Activated gamma-delta T cell (primary cell): ENCODE data around the gene OSTN.
"Not testable (repeated sequence)": the region's sequence is repeated elsewhere in the genome, so short reads cannot be mapped to it uniquely, and the experiment has no call there.

Source experiments
- DNase-seq: peaks from one replicate; lab custom pipeline; 2025; lab: John Stamatoyannopoulos, UW

The OSTN gene

DNA sequence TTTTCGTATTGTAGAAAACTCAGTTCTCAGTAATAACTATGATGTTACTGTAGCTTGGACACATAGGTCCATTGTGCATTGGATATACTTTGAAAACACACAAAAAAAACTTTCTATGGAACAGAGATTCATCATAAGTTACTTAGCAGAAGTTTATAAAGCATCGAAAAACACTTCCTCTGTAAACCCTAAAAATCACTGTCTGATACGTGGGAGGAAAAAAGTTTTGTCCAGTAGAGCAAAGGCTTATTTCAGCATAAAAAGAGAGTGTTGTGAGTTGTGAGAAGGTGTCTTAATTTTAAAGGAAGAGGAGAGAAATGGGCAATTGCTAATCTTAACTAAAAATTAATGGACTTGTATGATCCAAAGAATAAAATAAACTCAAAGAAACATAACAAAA is 64.8 kb downstream of the OSTN start:
- DNase-seq = no peak

DNA sequence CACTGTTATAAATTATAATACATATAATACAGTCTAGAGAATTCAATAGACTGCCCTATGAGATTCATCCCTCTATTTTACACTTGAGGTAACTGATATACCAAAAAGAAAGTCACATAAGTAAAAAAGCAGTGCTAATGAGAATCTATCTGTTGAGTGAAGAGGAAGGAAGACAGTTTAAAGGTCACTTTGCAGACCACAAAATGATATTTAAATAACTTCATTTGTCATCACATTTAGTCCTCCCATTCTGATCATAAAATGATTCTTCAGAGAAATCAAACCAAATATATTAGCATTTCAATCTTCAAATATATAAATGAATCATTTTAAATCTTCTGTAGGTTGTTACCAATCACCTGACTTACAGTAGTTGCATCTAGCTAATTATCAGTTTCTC is 69.7 kb downstream of the OSTN start:
- DNase-seq = no peak

DNA sequence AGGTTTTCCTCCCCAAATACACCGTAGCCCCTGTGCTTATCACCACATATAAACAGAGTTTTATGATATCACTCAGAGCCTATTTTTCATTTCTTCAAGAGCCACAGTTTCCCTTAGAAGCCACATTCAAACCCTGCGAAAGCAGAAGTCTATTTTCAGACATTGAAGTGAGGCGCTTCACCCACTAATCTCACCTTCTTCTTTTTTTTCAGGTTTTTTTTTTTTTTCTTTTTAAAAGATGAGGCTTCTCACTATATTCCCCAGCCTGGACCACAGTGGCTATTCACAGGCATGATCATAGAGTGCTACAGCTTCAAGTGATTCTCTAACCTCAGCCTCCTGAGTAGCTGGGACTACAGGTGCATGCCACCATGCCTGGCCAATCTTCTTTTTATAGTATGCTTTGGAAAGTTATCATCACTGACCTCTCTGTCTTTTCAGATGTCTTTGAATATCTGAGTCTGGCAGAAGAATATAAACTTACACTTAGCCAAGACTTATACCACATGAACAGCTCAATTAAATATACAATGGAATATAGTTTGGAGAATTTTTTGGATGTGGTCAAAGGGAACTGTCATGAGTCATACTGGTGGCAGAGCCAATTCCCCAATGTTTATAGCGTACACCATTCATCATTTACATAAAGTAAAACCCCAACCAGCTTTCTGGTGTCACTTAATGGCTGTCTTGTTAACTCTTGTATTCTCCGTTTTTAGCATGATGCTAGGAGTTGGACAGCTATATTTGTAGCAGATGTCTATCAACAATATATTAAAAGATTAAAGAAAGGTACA is 70.4 kb downstream of the OSTN start:
- no peak for DNase-seq

DNA sequence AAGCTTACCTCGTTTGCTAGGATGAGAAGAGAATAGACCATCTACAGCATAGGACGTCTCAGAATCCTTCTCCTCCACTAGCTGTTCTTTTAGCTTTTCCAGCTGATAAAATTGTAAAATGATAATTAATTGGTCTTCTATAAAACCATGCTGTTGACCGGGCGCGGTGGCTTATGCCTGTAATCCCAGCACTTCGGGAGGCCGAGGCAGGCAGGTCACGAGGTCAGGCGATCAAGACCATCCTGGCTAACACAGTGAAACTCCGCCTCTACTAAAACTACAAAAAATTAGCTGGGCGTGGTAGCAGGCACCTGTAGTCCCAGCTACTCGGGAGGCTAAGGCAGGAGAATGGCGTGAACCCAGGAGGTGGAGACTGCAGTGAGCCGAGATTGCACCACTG is 76.2 kb downstream of the OSTN start:
- not testable (repeated sequence) for DNase-seq

DNA sequence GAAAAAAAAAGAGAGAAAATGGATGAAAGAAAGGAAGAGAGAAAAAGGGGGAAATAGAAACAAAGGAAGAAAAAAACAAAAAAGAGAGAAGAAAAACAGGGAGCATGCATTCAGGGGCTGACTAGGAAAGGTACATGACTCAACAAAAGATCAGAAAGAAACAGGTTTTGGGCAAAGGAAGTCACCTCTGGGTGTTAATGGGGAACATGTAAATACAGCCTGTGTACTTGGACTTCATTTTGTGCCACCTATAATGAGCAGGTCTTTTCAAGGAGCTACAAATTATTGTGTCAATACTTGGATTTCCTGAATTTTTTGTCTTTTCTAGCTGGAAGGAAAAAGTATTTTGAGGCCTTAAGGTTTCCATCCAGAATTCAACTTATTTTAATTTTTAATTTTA is 76.7 kb downstream of the OSTN start:
- no peak for DNase-seq

DNA sequence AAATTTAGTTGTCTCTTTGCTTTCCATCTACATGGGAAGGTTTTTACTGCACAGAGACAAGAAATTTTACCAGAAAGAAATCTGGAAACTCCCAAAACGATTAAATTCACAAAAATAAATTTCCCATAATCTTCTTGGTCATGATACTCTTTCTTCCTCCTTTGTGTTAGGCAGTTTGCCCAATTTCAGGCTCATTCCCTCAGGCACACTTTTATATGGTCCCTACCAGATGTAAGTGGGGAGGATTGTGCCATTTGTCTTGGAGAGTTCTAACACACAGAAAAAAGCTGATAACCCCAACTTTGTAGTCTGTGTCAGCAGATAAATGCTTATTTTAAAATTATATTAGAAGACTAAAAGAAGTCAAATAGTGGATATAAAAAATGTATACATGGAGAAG is 81.1 kb downstream of the OSTN start:
- DNase-seq = no peak

DNA sequence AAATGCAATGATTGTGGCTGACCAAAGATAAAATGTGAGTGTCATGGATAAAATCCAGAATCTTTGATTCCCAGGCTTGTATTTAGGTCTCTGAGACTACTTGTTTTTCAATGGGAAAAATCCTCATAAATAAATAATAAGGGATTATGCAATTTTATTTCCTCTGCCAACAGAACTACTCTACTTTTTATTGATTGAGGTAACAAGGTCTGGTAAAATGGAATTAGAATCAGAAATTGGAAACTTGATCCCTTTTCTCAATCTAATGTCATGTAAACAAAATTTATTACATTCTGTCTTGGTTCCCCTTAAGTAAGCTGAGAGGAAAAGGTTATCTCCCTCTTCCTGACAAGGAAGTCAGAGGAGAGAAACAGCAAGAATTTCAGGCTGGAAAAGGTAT is 81.8 kb downstream of the OSTN start:
- no peak for DNase-seq

DNA sequence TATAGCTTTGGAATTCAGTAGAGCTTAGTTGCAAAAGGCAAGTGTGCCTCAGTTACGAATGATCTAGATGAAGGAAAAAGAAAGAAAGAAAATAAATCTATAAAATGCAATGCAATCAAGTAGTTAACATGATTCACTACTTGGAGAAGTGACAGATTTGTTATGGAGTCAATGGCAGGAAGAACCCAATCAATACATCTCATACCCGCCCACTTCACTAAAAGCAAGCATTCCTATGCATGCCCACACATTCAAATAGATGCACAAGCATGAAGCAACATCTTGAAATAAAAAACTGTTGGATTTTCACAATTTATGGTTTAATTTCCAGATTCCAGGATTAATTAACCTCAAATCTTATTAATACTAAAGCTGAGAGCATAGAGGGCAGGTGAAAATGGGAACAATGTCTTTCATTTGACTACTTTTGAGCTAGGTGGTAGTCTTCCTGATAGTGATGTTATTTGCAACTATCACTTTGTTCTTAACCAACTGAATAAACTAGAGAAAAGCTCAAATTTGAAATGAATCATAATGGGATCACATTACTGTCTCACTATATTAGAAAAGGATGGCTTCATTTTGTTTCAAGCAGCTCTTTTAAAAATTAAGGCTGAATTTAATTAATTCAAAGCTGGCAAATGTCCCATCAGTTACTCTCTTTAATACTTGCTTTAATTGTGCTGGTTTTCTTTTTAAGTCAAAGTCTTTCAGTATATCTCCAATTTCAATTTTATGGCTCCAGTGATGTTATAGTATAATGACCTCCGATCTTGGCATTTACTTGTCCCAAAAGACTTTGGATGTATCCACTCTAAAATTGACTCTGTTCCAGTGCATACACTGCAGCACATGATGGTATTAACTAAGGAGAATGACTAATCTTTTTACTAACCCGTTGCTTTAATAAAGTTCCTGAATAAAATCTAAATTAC is 83.5 kb downstream of the OSTN start:
- DNase-seq = no peak

DNA sequence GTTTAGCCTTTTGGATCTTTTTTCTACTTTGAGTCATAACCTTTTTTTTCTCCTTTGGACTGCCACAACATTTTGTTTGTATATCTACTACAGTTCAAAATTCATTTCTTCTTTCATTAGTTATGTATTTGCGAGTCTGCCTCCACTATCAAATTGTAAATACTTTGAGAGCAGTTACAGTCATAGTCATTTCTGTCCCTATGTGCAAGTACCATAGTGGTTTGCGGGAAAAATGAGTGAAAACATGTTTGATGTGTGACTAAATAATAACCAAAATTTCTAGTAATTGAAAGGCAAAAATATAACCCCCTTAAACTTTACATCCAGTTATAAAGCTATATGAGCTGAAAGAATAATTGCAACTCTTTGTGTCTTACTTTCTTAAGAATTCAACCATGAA is 84.4 kb downstream of the OSTN start:
- DNase-seq = no peak

DNA sequence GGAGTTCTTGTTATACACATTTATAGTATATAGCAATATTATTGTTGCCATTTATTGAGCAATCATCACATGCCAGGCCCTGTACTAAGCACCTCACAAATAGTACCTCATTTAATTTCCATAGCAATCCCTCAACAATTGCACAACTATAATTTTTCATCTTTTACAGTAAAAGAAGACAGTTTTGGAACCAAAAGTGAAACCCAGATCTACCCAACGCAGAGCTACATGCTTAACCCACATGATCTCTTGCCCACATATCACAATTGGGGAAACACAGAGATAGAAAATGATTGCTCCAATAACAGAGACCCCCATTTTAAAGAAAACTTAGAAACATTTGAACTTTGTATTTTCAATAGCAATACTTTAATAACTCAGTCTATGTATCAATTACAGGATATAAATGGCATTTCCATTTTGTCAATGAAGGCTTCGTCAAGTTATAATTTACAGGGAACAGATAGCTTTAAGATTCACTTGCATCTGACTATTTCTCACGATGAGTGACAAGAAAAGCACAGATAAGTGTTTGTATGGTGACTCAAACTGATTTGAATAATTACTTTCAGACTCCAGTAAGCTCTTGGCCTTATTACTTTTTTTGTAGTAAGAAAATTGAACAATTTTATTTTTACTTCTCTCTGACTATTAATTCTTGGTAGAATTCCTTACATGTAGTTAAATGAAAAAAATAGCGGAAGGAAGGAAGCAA is 91.4 kb downstream of the OSTN start:
- DNase-seq = no peak

DNA sequence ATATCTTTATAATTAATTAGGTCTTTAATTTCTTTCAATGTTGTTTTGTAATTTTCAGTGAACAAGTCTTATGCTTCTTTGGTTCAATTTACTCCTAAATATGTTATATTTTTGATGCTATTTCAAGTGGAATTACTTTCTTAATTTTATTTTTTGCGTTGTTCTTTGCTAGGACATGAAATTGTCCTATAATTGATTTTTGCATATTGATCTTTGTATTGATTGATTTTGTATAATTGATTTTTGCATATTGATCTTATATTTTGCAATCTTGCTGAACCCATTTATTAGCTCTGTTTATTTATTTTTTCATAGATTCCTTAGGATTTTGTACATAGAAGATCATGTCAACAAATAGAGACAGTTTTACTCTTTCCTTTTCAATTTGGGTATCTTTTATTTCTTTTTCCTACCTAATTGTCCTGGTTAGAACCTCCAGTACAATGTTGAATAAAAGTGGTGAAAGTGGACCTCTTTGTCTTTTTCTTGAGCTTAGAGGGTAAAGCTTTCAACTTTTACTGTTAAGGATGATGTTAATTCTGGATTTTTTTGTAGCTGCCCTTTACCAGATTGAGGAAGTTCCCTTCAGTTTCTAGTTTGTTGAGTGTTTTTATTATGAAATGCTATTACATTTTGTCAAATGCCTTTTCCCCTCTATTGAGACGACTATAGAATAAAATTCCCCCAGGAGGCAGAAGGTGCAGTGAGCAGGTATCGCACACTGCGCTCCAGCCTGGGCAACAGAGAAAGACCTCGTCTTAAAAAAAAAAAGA is 93.4 kb downstream of the OSTN start:
- no peak for DNase-seq

DNA sequence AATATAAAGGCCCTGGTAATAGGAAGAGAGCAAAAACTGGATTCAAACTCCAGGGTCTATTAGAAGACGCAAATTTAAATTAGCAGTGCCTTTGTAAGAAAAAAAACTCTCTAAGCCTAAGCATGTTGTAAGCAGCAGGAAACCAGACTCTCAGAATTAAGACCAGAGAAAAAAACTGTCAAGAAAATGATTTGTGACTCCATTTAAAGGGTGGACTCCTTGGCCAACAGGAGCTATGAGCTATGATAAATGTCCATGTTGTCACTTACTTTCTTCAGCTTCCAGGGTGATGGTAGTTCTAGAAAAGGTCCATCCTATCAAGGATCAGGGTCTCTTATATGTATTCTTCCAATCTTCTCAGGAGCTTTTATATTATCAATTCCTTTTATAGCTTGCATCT is 95.2 kb downstream of the OSTN start:
- DNase-seq = no peak

DNA sequence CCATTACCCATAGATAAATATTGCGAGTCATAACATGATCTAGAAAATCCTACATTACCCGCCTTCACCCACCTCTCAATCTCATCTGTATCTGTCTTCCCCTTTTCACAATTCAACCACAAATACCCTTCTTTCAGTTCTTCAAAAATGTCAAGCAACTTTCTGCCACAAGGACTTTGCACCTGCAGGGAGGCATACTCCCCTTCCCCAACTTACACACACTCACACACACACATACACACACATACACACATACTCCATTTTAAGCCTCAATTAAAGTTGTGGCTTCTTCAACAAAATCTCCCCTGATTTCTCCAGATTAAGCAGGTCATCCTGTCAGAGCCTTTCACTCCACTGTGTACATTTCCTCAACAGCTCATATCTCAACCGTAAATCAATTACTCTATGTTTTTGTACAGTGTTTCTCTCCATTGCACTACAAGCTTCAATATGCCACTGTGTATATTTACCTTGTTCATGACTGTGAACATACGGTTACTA is 97.0 kb downstream of the OSTN start:
- no peak for DNase-seq

DNA sequence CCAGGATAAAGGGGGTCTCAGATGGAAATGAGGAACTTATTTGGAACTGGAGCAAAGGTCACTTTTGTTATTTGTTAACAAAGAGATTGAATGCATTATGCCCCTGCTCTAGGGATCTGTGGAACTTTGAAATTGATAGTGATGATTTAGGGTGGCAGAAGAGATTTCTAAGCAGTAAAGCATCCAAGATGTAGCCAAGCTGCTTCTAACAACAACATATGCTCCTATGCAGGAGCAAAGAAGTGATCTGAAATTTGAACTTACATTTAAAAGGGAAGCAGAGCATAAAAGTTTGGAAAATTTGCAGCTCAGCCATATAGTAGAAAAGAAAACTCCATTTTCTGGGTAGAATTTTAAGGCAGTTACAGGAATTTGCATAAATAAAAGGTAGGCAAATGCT is 99.8 kb downstream of the OSTN start:
- DNase-seq = no peak

DNA sequence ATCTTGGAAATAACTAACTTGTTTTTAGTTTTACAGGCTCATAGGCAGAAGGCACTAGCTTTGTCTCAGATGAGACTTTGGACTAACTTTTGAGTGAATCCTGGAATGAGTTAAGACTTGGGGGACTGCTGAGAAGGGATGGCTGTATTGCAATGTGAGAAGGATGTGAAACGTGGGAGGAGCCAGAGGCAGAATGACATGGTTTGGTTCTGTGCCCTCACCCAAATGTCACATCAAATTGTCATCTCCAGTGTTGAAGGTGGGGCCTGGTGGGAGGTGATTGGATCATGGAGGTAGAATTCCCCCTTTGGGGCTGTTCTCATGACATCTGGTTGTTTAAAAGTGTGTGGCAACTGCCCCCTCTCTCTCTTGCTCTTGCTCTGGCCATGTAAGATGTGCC is 101.4 kb downstream of the OSTN start:
- DNase-seq = no peak

DNA sequence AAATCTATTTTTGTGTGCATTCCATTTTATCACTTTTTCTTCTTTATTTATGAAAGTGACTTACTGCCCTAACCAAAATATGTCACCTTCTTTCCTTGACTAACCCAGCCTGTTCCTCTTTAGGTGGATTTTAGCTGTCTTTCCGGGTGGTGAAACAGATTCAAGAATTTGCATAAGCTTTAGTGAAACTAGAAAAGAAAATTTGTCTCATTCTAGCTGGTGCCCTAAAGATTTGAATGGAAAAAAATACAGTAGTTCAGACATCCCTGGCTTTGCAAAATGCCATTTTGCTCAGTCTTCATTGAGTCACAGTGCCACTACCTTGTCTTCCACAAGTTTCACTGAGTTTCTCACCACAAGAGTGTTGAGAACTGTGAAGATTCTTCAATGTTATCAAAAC is 102.0 kb downstream of the OSTN start:
- DNase-seq = no peak

DNA sequence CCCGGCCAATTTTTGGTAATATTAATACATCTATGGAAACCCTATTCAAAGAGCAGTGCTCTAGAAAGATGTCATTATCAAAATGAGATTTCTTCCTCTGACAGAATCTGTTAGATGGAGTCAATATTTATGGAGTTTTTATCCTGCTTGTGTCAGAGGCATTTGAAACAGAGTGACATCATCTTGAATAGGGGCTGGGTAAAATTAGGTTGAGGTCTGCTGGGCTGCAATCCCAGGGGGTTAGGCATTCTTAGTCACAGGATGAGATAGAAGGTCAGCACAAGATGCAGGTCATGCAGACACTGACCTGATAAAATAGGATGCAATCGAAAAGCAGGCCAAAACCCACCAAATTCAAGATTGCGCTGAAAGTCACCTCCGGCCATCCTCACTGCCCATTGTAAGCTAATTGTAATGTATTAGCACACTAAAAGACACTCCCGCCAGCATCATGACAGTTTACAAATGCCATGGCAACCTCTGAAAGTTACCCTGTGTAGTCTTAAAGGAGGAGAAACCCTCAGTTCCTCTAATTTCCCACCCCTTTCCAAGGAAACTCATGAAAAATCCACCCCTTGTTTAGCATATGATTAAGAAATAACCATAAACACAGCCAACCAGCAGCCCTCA is 102.9 kb downstream of the OSTN start:
- no peak for DNase-seq

DNA sequence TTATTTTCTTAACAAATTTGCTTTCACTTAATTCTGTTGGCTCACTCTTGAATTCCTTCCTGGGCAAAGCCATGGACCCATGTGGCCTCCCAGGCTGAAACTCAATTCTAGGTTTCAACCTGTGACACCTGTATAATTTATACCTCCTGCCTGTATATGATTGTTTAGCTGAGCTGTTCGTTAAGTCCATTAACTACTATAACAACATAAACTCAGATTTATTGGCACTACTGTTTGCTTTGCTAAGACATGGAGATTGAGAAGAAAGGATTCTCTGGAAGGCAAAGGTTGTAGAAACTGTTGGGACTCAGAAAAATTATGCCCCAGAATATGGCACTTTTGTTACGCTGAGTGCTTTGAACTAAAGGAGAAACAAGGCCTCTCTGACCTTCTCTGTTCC is 103.4 kb downstream of the OSTN start:
- no peak for DNase-seq

DNA sequence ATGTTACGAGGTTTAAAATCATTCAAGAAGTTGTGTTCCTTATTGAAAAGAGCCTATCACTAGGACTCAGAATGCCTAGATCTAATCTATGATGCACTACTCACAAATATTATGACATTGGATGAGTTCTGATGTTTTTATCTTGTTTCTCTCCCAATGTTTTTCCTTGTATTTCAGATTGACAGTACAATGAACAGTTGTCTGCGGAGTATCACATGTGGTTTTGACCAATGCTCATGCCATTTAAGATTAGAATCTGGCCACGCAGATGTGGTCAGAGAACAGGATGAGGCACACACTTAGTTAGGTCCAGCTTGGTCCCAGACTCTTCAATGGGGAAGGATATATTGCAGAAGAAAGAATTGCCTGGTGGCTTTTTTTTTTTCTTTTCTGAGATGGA is 104.6 kb downstream of the OSTN start:
- no peak for DNase-seq

DNA sequence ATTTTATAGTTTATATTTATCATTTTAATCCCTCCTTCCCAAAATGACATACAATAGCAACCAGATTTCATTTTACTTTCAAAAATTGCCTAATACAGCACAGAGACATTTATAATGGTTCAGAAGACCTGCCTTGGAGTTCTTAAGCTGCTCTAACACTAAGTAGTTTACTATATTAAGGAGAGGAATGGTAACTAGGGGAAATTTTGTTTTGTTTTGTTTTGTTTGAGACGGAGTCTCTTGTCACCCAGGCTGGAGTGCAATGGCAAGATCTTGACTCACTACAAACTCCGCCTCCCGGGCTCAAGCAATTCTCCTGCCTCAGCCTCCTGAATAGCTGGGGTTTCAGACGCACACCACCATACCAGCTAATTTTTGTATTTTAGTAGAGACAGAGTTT is 107.4 kb downstream of the OSTN start:
- DNase-seq = no peak

DNA sequence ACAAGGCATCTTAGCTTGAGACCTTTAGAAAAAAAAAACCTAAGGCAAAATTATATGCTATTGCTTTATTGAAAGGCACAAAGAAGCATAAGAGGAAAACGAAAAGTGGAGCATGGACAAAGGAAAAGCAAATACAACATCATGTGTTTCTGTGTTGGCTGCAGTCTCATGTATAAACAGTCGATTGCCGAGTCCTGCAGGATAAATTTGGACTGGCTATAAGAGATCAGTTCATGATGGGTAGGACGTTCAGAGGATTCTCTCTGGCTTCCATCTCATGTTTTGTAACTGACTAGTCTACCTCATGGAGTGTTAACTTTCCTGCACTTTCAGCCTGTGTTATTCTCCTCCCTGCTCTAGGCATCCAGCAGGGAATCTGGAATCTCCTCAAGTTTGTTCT is 108.3 kb downstream of the OSTN start:
- no peak for DNase-seq
